Measurements from ENCODE around the gene TENM4. TPM values are rescaled to one million over a fixed set of nuclear protein-coding genes. Genes with fewer than 3 reads are reported as not detected.

Gene TENM4
- total and polyA plus RNA-seq, 2 of the 13 experiments (the other 11 are each of a cell fraction or from before 2014, with no cell fraction given) = not detected

DNA sequence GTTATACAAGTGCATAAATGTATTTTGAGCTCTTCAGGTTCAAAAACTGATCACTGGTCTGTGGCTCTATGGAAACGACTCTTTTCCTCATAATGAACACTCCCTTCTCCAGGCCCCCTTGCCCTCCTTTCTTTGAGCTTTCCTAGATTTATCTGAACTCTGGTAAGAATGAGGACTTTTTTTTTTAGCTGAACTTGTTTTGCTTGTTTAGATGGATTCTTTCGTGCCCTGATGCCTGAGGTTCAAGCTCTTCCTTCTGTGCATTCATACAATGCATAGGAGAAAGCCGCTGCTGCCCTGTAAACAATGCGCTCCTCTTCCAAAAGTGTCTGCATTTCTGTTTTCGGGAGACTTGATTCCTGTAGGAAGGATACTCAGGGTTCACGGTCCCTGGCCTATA, 205.1 kb downstream of the TENM4 start:
- CTCF ChIA-PET (ENCODE audit: low intra/inter-chr PET ratio, low total read pairs) = no interaction called here
- Histone ChIP-seq H3K36me3 (replicated peaks in 1 of 2; ENCODE audit: control insufficient read depth in 1 of 2, insufficient read depth in 2 of 2, low read length in 2 of 2) (no peaks in the 10 kb centered on the region), H3K4me1 (ENCODE audit: insufficient read depth, low read length) (no peaks in the 10 kb centered on the region), H3K27me3 (ENCODE audit: control insufficient read depth in 1 of 2, insufficient read depth in 2 of 2, low read length in 2 of 2) (peaks cover 0 to 5% of the 10 kb centered on the region in 2 experiments; a peak in 1 of 5 replicates), H3K4me3 (replicated peaks in 1 of 3; ENCODE audit: insufficient read depth in 1 of 3, low read depth in 2 of 3, low read length in 3 of 3) (no peak overlapping the region), H3K4me2 (ENCODE audit: low read depth, low read length) (no peak overlapping the region), H3K9ac (ENCODE audit: insufficient read depth, low read depth, low read length) (no peak overlapping the region), H4K20me1 (ENCODE audit: insufficient read depth, low read length) (no peaks in the 10 kb centered on the region), H2AFZ (ENCODE audit: low read length) (no peak overlapping the region), H3K79me2 (ENCODE audit: insufficient read depth, low read length) (no peaks in the 10 kb centered on the region), H3K9me3 (ENCODE audit: low read length) (no peaks in the 10 kb centered on the region), H3K27ac (ENCODE audit: extremely low read length, insufficient read depth, low read length) (no peak overlapping the region)
- ATAC-seq = no peak
- DNase-seq (ENCODE audit: low spot score) = no peak
- POLR2A ChIA-PET = no interaction called here
- BruUV-seq (replicated peaks) = no TSS peak
- no peak for TF ChIP-seq MAF1 (CRISPR knock-in tag; IDR thresholded peaks at IDR 0.05; ENCODE audit: borderline replicate concordance)
- TF ChIP-seq, protein P1, sequence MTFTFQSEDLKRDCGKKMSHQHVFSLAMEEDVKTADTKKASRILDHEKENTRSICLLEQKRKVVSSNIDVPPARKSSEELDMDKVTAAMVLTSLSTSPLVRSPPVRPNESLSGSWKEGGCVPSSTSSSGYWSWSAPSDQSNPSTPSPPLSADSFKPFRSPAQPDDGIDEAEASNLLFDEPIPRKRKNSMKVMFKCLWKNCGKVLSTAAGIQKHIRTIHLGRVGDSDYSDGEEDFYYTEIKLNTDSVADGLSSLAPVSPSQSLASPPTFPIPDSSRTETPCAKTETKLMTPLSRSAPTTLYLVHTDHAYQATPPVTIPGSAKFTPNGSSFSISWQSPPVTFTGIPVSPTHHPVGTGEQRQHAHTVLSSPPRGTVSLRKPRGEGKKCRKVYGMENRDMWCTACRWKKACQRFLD (CRISPR knock-in tag; IDR thresholded peaks at IDR 0.05; ENCODE audit: borderline replicate concordance) = no peak
- no peak for TF ChIP-seq PBX2 (CRISPR knock-in tag; IDR thresholded peaks at IDR 0.05)
- TF ChIP-seq ZNF75D (CRISPR knock-in tag; IDR thresholded peaks at IDR 0.05; ENCODE audit: borderline replicate concordance) = no peak
- TF ChIP-seq, protein P2, sequence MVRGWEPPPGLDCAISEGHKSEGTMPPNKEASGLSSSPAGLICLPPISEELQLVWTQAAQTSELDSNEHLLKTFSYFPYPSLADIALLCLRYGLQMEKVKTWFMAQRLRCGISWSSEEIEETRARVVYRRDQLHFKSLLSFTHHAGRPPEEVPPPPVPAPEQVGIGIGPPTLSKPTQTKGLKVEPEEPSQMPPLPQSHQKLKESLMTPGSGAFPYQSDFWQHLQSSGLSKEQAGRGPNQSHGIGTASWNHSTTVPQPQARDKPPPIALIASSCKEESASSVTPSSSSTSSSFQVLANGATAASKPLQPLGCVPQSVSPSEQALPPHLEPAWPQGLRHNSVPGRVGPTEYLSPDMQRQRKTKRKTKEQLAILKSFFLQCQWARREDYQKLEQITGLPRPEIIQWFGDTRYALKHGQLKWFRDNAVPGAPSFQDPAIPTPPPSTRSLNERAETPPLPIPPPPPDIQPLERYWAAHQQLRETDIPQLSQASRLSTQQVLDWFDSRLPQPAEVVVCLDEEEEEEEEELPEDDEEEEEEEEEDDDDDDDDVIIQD (CRISPR knock-in tag; IDR thresholded peaks at IDR 0.05; ENCODE audit: low read depth) = no peak
- TF ChIP-seq NRL (CRISPR knock-in tag; IDR thresholded peaks at IDR 0.05; ENCODE audit: borderline replicate concordance) = no peak
- TF ChIP-seq ZSCAN29 (CRISPR knock-in tag; conservative IDR thresholded peaks at IDR 0.05) = no peak
- no peak for TF ChIP-seq ZNF720 (CRISPR knock-in tag; IDR thresholded peaks at IDR 0.05)
- TF ChIP-seq ZBTB26 (CRISPR knock-in tag; IDR thresholded peaks at IDR 0.05; ENCODE audit: borderline replicate concordance) = no peak
- TF ChIP-seq GTF3A (CRISPR knock-in tag; conservative IDR thresholded peaks at IDR 0.05) = no peak
- no peak for FAIRE-seq
- 43% methylated on average over 6 of the region's 6 CpGs for WGBS (ENCODE audit: low lambda C conversion rate)
- intact Hi-C loops (cut with micrococcal nuclease; ENCODE audit: unreplicated experiment) = no loop called here
- in situ Hi-C loops (cut with HindIII; ENCODE audit: extremely low pct_ligation_motif_present, low pct_unique_long_range_greater_than_20kb) = no loop called here

Data from HepG2 (cell line).